Heart left ventricle (tissue), 16 donors: Measurements from ENCODE around the gene KCNC3. TPM values are rescaled to one million over a fixed set of nuclear protein-coding genes. Genes with fewer than 3 reads are reported as not detected.

Experiments
- ATAC-seq, 4 donors: fragments of 200-7000 bp; cut with Tn5 transposase; one replicate each; pipeline ENCODE4 v1.9.1; 2020 to 2022; ENCODE audit warnings: moderate library complexity in 4 of 4, mild to moderate bottlenecking in 3 of 4, moderate number of reproducible peaks in 1 of 4
- DNase-seq, 5 donors: peaks; one replicate each; pipeline ENCODE4 v3.0.0-alpha.2; 2020
- H3K27ac ChIP-seq, 12 donors: fragments of 200-600 bp; sonication (generic) in 4 of 12; one replicate each; pipeline versions ENCODE4 v1.5.0 to v1.8.0; 2016 to 2022; ENCODE audit warnings: mild to moderate bottlenecking in 2 of 12
- H3K27me3 ChIP-seq, 9 donors: fragments of 200-600 bp; sonication (generic) in 2 of 9; one replicate each; pipeline versions ENCODE4 v1.5.1 to v1.8.0; 2016 to 2022; ENCODE audit warnings: mild to moderate bottlenecking in 3 of 9
- H3K36me3 ChIP-seq, 9 donors: fragments of 200-600 bp; sonication (generic) in 2 of 9; one replicate each; pipeline versions ENCODE4 v1.5.0 to v1.8.0; 2018 to 2022; ENCODE audit warnings: mild to moderate bottlenecking in 2 of 9
- H3K4me1 ChIP-seq, 12 donors: fragments of 200-600 bp; sonication (generic) in 4 of 12; one replicate each; pipeline versions ENCODE4 v1.5.0 to v1.8.0; 2016 to 2022; ENCODE audit warnings: mild to moderate bottlenecking in 3 of 12
- H3K4me3 ChIP-seq, 12 donors: fragments of 200-600 bp; sonication (generic) in 4 of 12; one replicate each; pipeline versions ENCODE4 v1.5.0 to v1.8.0; 2017 to 2022; ENCODE audit warnings: mild to moderate bottlenecking in 9 of 12, moderate library complexity in 4 of 12
- H3K9me3 ChIP-seq, 12 donors: fragments of 200-600 bp; sonication (generic) in 4 of 12; one replicate each; pipeline versions ENCODE4 v1.5.0 to v1.8.0; 2016 to 2022; ENCODE audit warnings: mild to moderate bottlenecking in 1 of 12
- POLR2A ChIP-seq, 2 donors: fragments of 450-650 bp; IDR thresholded peaks; one replicate each; pipeline ENCODE4 v1.6.1; 2017; ENCODE audit warnings: antibody characterized with exemption in 2 of 2, mild to moderate bottlenecking in 2 of 2, moderate library complexity in 2 of 2
- WGBS, 4 donors: extraction: QIAGEN DNeasy Blood & Tissue Kit in 2 of 4; methylation state at CpG; one replicate each; pipeline versions ENCODE4 v1.1.5 to v1.1.7; 2013 to 2018; 5-methylcytosine and 5-hydroxymethylcytosine counted together
- intact Hi-C, 10 donors: fragments of 100-400 bp; cut with DNase I; formaldehyde crosslinking; loops; one replicate each; pipeline versions ENCODE4 v1.11.1 to v1.14.2; 2022
- polyA plus RNA-seq, 2 donors: library from polyadenylated mRNA; stranded (reverse); fragments of 200-250 nt; gene quantifications; one replicate each; pipeline ENCODE4 v1.2.3, GENCODE V29; 2013
- total RNA-seq, 9 donors: library from RNA; depleted of rRNA in 2 of 9; stranded (reverse); fragments of >200 nt in 2 of 9; fragmentation: NEBNext Ultra II Directional in 3 of 9; extraction: Animal tissue kit (Norgen Biotek cat#: 25700) in 3 of 9; gene quantifications; one replicate each; pipeline versions ENCODE4 v1.1.0 to v1.2.4, GENCODE V29; 2016 to 2023
- TF ChIP-seq, protein P1 (sequence below), 12 donors: fragments of 200-600 bp; sonication (generic) in 4 of 12; IDR thresholded peaks; one replicate each; pipeline versions ENCODE4 v1.5.0 to v1.8.0; 2018 to 2022; ENCODE audit warnings: antibody characterized with exemption in 12 of 12, mild to moderate bottlenecking in 5 of 12
- donor health status: ischemic (EF 13 %, LVEDD 7.1; RV severe dilation, severe dysfunction).
- donor health status: healthy with polysubstance abuse.
- donor health status: DM: no; HTN: yes; CAD: no.
- donor health status: DM: no; HTN: no; CAD: no.
- donor health status: ischemic (EF 25% LVEDD 6.9; RV normal size, moderate dysfunction).
- donor health status: ischemic (EF 25% LVEDD 5.7; RV mildly dilated, moderate dysfunction).
- donor health status: healthy.
- donor health status: DM: yes; HTN: yes; CAD: no.
- donor health status: ischemic (EF 35%, LVEDD 5.7; RV mildly dilated, moderate dysfunction).
- donor health status: nonischemic (EF 11% LVEDD 7.7; RV severe dilation, severe dysfunction).
- donor health status: DM: yes; HTN: yes; CAD: no.
- donor health status: PGD.
- donor health status: ischemic (EF 29% LVEDD 5.4; RV normal size, mild dysfunction).
- donor health status: nonischemic (EF 23%, LVEDD 6.1; RV moderate dilation, normal function).

KCNC3 gene
- total and polyA plus RNA-seq, 11 donors, result 0.87 to 4.4 (median 2.5) TPM

DNA sequence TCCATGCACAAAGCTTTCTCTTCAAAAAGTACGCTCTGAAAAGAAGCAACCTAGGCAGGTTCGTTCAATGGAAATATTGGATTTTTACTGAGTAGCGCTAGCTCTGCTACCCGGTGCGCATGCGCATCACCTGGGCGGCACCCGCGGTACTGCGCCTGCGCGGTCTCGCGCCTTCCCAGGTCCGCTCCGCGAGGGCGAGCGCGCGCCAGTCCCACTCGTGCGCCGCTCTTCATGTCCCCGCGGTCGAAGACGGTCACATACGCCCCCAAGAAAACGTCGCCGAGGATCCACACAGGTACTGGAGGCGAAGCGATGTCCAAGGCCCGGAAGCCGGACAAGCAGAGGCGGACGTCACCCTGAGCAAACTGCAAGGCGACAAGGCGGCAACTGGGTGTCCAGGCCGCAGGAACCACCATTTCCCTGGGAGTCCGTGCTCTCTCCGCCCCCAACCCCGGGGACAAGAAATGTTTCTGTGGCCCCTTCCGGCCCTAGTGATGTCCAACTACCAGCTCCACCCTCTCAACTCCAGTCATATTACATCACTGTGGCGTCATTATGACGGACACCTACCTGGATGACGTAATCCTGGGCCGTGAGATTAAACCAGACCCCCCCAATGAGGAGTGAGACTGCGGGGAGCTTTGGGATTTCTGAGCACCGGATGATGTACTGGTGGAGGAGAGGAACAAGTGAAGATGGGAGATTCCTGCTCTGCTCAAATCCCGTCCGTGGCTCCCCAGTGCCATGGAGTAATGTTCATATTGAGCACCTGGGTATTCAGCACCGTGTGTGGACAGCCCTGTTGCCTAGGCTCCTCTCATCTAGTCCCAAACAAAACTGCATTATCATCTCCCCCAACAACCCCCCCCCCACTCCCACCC is 4.8 kb upstream of the KCNC3 start:
- no peaks in the 10 kb centered on the region for H3K9me3 ChIP-seq
- intact Hi-C loops, result no loop called here
- H3K27me3 ChIP-seq, result peaks cover 0 to 49% (median 17%) of the 10 kb centered on the region in 9 donors
- peaks cover 0 to 37% (median 15%) of the 10 kb centered on the region in 12 donors for H3K4me1 ChIP-seq
- TF ChIP-seq, protein P1, sequence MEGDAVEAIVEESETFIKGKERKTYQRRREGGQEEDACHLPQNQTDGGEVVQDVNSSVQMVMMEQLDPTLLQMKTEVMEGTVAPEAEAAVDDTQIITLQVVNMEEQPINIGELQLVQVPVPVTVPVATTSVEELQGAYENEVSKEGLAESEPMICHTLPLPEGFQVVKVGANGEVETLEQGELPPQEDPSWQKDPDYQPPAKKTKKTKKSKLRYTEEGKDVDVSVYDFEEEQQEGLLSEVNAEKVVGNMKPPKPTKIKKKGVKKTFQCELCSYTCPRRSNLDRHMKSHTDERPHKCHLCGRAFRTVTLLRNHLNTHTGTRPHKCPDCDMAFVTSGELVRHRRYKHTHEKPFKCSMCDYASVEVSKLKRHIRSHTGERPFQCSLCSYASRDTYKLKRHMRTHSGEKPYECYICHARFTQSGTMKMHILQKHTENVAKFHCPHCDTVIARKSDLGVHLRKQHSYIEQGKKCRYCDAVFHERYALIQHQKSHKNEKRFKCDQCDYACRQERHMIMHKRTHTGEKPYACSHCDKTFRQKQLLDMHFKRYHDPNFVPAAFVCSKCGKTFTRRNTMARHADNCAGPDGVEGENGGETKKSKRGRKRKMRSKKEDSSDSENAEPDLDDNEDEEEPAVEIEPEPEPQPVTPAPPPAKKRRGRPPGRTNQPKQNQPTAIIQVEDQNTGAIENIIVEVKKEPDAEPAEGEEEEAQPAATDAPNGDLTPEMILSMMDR (IDR thresholded peaks at IDR 0.05), result no peak
- peak in 1 of 2 donors; percentile 56 for TF ChIP-seq POLR2A (IDR thresholded peaks at IDR 0.05)
- H3K4me3 ChIP-seq, result peak overlapping the region; percentile 14 to 69 (median 54)
- peak; percentile 66 to 90 (median 79) for DNase-seq
- no peaks in the 10 kb centered on the region for H3K36me3 ChIP-seq
- H3K27ac ChIP-seq, result peak overlapping the region in 11 of 12 donors; percentile 47 to 92 (median 73)
- peak; percentile 10 to 29 (median 18) for ATAC-seq
- 11 to 19% (median 14%) methylated on average over 23 to 54 of the region's 54 CpGs for WGBS, 4 donors

DNA sequence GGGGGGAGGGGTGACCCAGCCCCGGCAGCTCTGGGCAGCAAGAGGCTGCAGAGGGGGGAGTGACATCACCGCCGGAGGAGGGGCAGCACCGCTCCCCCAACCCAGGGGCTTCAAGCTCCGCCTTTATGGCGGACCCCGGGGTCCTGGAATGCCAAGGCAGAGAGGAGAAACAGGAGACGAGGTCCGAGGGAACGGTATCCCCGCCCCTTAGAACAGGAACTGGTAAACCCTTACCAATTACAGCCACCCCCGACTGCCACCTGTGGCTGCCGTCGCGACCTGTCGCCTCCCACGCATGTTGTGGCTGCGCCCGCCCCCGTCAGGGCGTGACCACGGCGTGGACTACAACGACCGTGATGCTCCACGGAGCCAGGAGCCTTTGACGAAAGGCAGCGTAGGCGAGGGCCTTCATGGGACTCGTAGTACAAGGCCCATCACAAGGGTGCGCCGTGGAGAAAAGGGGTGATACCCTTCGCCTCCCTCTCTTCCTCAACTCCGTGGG is 4.1 kb upstream of the KCNC3 start:
- WGBS, 4 donors, result 1 to 2% (median 2%) methylated on average over 17 to 34 of the region's 34 CpGs
- intact Hi-C loops, result no loop called here
- Histone ChIP-seq H3K27ac (peak overlapping the region; percentile 42 to 92 (median 69)), H3K27me3 (peaks cover 0 to 53% (median 17%) of the 10 kb centered on the region in 9 donors), H3K36me3 (no peaks in the 10 kb centered on the region), H3K4me1 (peaks cover 0 to 40% (median 17%) of the 10 kb centered on the region in 12 donors), H3K9me3 (no peaks in the 10 kb centered on the region), H3K4me3 (peak overlapping the region; percentile 14 to 69 (median 54))
- ATAC-seq (peak; percentile 38 to 64 (median 60)), DNase-seq (peak; percentile 88 to 96 (median 94))
- TF ChIP-seq, protein P1 (IDR thresholded peaks at IDR 0.05), result no peak
- no peak for TF ChIP-seq POLR2A (IDR thresholded peaks at IDR 0.05)

DNA sequence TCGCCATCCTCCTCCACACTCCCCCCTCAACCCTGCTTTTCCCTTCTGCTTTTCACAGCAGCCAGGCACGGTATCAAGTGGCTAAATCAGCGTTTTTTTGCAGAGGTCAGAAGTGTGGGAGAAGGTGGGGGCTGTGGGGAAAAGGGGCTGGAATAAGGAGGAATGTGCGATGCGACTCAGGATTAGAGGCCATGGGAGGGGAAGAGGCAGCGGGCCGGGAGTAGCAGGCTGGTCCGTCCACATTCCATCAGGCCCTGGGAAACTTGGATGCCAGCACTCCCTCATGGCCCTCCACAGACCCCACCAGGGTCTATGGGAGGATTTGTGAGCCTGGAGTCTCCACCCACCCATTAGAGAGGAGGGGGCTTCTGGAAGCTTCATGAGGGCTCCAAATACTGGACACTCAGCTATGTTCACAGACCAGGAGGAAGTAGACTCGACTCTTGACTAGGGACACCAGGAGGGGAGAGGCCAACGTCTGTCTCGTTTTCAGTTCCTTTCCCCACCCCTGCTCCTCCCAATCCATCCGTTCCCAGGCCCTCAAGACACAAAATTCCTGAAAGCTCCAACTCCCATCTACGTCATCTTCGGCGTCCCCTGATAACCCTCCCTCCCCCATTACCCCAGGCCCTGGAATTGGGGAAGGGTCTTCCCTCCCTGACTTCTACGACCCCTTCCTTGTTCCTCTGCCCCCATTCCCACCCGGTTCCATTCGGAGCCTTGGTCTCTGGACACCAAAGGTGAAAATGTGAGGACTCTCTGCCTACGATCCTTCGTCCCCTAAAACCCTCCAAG is 3.3 kb upstream of the KCNC3 start:
- TF ChIP-seq, protein P1 (IDR thresholded peaks at IDR 0.05), result no peak
- TF ChIP-seq POLR2A (IDR thresholded peaks at IDR 0.05), result no peak
- H3K4me1 ChIP-seq, result peaks cover 0 to 45% (median 17%) of the 10 kb centered on the region in 12 donors
- 16 to 26% (median 19%) methylated on average over 20 of the region's 20 CpGs for WGBS, 4 donors

More for the DNA sequence above, 3.3 kb upstream of the KCNC3 start:
- intact Hi-C loops, result no loop called here
- DNase-seq, result peak in 3 of 5 donors; percentile 35 to 57 (median 51)
- Histone ChIP-seq H3K36me3 (no peaks in the 10 kb centered on the region), H3K4me3 (peak overlapping the region in 11 of 12 donors; percentile 25 to 69 (median 54)), H3K27me3 (peaks cover 2 to 59% (median 21%) of the 10 kb centered on the region in 9 donors), H3K9me3 (no peaks in the 10 kb centered on the region), H3K27ac (peak overlapping the region; percentile 42 to 92 (median 69))
- ATAC-seq, result no peak
